H4 (cell line): ENCODE data around the gene GPR162. TPM values are rescaled to one million over a fixed set of nuclear protein-coding genes. Genes with fewer than 3 reads are reported as not detected.
"Not testable (repeated sequence)": the region's sequence is repeated elsewhere in the genome, so short reads cannot be mapped to it uniquely, and the experiment has no call there.

Experiments used
- DNase-seq: peaks from one replicate; pipeline ENCODE4 v3.0.0-alpha.2; 2015; ENCODE audit warnings: low spot score
- total RNA-seq: library from RNA; depleted of rRNA; stranded (reverse); fragments of >200 nt; shearing (Covaris generic); gene quantifications from 2 replicates; pipeline ENCODE4 v1.2.3, GENCODE V29; 2014; rRNA removed

GPR162 gene
- total RNA-seq, 1 experiment from 2014 or later = 8.5 TPM

- peak; percentile 92 for DNase-seq
Measured at GRCh38 chr12:6873094-6874014, 51.7 kb downstream of the GPR162 start, which contains the start of gene SPSB2. Gene SPSB2 (minus strand): TSS chr12:6873303. CDS start chr12:6872901, 402 bp downstream.

- not testable (repeated sequence) for DNase-seq
Measured at GRCh38 chr12:6874015-6874368, 52.4 kb downstream of the GPR162 start.

Other genes starting within 250 kb of the GPR162 start
- gene CHD4, start 214.4 kb upstream of the GPR162 start, total RNA-seq = 242 and 246 TPM in 2 replicates
- gene LPAR5, start 185.9 kb upstream of the GPR162 start, total RNA-seq = 0.04 TPM in 1 of 2 replicates, not detected in the other
- gene ACRBP, start 174.4 kb upstream of the GPR162 start, total RNA-seq = not detected in 2 replicates
- 57.8 and 65.7 TPM in 2 replicates for gene ING4, start 158.7 kb upstream of the GPR162 start, total RNA-seq
- 21.2 and 23.6 TPM in 2 replicates for gene ZNF384, start 132.4 kb upstream of the GPR162 start, total RNA-seq
- gene PIANP, start 121.0 kb upstream of the GPR162 start, total RNA-seq = not detected in 2 replicates
- 93.8 and 93.9 TPM in 2 replicates for gene COPS7A, start 97.8 kb upstream of the GPR162 start, total RNA-seq
- gene MLF2, start 68.7 kb upstream of the GPR162 start, total RNA-seq = 314 and 332 TPM in 2 replicates
- gene PTMS, start 55.5 kb upstream of the GPR162 start, total RNA-seq = 122 and 133 TPM in 2 replicates
- 0.06 TPM in 1 of 2 replicates, not detected in the other for gene LAG3, start 49.3 kb upstream of the GPR162 start, total RNA-seq
- gene CD4, start 32.3 kb upstream of the GPR162 start, total RNA-seq = 0.12 TPM in 1 of 2 replicates, not detected in the other
- 29.5 and 35.2 TPM in 2 replicates for gene P3H3, start 6.6 kb downstream of the GPR162 start, total RNA-seq
- gene GNB3, start 19.1 kb downstream of the GPR162 start, total RNA-seq = 0.12 and 1.0 TPM in 2 replicates
- 75.3 and 101 TPM in 2 replicates for gene CDCA3, start 29.5 kb downstream of the GPR162 start, total RNA-seq
- gene USP5, start 30.3 kb downstream of the GPR162 start, total RNA-seq = 86.2 and 91.4 TPM in 2 replicates
- gene TPI1, start 45.7 kb downstream of the GPR162 start, total RNA-seq = 2,242 and 2,549 TPM in 2 replicates
- 10.8 TPM in 2 replicates for gene SPSB2, start 51.5 kb downstream of the GPR162 start, total RNA-seq
- 4.1 and 12.2 TPM in 2 replicates for gene LRRC23, start 83.0 kb downstream of the GPR162 start, total RNA-seq
- 10.6 and 11.2 TPM in 2 replicates for gene ENO2, start 92.8 kb downstream of the GPR162 start, total RNA-seq
- 6.0 and 14.2 TPM in 2 replicates for gene ATN1, start 106.1 kb downstream of the GPR162 start, total RNA-seq
- not detected in 2 replicates for gene RNU7-1, start 122.0 kb downstream of the GPR162 start, total RNA-seq
- gene C12orf57, start 122.2 kb downstream of the GPR162 start, total RNA-seq = 219 and 260 TPM in 2 replicates
- not detected in 2 replicates for gene PTPN6, start 129.5 kb downstream of the GPR162 start, total RNA-seq
- 486 and 563 TPM in 2 replicates for gene PHB2, start 148.8 kb downstream of the GPR162 start, total RNA-seq
- gene EMG1, start 149.1 kb downstream of the GPR162 start, total RNA-seq = 99.6 and 119 TPM in 2 replicates
- 85.6 and 97.8 TPM in 2 replicates for gene LPCAT3, start 196.7 kb downstream of the GPR162 start, total RNA-seq
- gene C1S, start 238.9 kb downstream of the GPR162 start, total RNA-seq = 72.4 and 88.1 TPM in 2 replicates